Caco-2 (cell line): Measurements from ENCODE around the gene MCTP1. TPM values are rescaled to one million over a fixed set of nuclear protein-coding genes. Genes with fewer than 3 reads are reported as not detected.

Experiments
- BruUV-seq: library from RNA; stranded (reverse); fragments of 400-500 nt; replicated peaks from 2 replicates; lab custom pipeline; 2021; lab: Mats Ljungman, UMichigan
- CTCF ChIA-PET: fragments of 300-600 bp; sonication (Branson Sonifier 250); formaldehyde crosslinking; loops from one replicate; lab custom pipeline; 2022; ENCODE audit warnings: antibody characterized with exemption; lab: Charles Lee
- POLR2A ChIA-PET: fragments of 300-600 bp; sonication (Branson Sonifier 250); formaldehyde crosslinking; loops from one replicate; lab custom pipeline; 2022; ENCODE audit warnings: antibody characterized with exemption; lab: Charles Lee
- DNase-seq, 2 experiments: peaks; one replicate each; pipeline versions ENCODE4 v3.0.0 to v3.0.0-alpha.2; 2020 to 2022
- H3K27me3 ChIP-seq: replicated peaks from 2 replicates; pipeline ENCODE4 v1.6.0; 2011; ENCODE audit warnings: low read length; ENCODE audit not compliant: control insufficient read depth, insufficient read depth
- H3K36me3 ChIP-seq: 2 replicates; pipeline ENCODE4 v1.5.1; 2011; ENCODE audit warnings: low read length; ENCODE audit not compliant: control insufficient read depth, insufficient read depth
- H3K4me1 ChIP-seq: fragments of 250-450 bp; sonication (Bioruptor Pico); 2 replicates; pipeline ENCODE4 v1.5.1; 2020; ENCODE audit warnings: mild to moderate bottlenecking
- H3K4me3 ChIP-seq: 2 replicates; pipeline ENCODE4 v1.5.1; 2011; ENCODE audit warnings: low read depth, mild to moderate bottlenecking, control low read depth, low read length
- H3K9me3 ChIP-seq: fragments of 250-450 bp; sonication (Bioruptor Pico); 2 replicates; pipeline ENCODE4 v1.5.1; 2020; ENCODE audit warnings: mild to moderate bottlenecking, moderate library complexity
- H3K27ac Mint-ChIP-seq: one replicate; pipeline ENCODE4 v1.8.0; 2022; ENCODE audit warnings: mixed read lengths; ENCODE audit not compliant: unreplicated experiment
- H3K27me3 Mint-ChIP-seq: one replicate; pipeline ENCODE4 v1.8.0; 2022; ENCODE audit warnings: mixed read lengths; ENCODE audit not compliant: insufficient read depth, unreplicated experiment
- H3K36me3 Mint-ChIP-seq: one replicate; pipeline ENCODE4 v1.8.0; 2022; ENCODE audit warnings: mild to moderate bottlenecking, mixed read lengths; ENCODE audit not compliant: insufficient read depth, unreplicated experiment
- H3K4me1 Mint-ChIP-seq: one replicate; pipeline ENCODE4 v1.8.0; 2022; ENCODE audit warnings: low read depth, mixed read lengths; ENCODE audit not compliant: unreplicated experiment
- H3K4me3 Mint-ChIP-seq: one replicate; pipeline ENCODE4 v1.8.0; 2022; ENCODE audit warnings: mild to moderate bottlenecking, moderate library complexity, mixed read lengths; ENCODE audit not compliant: unreplicated experiment
- H3K9me3 Mint-ChIP-seq: one replicate; pipeline ENCODE4 v1.8.0; 2022; ENCODE audit warnings: mixed read lengths; ENCODE audit not compliant: unreplicated experiment
- CTCF ChIP-seq, 2 experiments: fragments of 200-600 bp in 1 of 2; IDR thresholded peaks; 1 replicate in 1 of 2; 2 replicates in 1 of 2; pipeline versions ENCODE4 v1.5.1 to v1.8.0; 2011 to 2022; ENCODE audit warnings: antibody characterized with exemption in 1 of 2, control low read depth in 1 of 2, inconsistent platforms in 1 of 2, low read depth in 1 of 2, low read length in 1 of 2, mild to moderate bottlenecking in 1 of 2, moderate library complexity in 1 of 2; ENCODE audit not compliant: insufficient read depth in 1 of 2, severe bottlenecking in 1 of 2, unreplicated experiment in 1 of 2
- intact Hi-C: fragments of 100-400 bp; cut with micrococcal nuclease; formaldehyde crosslinking; loops from one replicate; pipeline ENCODE4 v1.10.0; 2022; ENCODE audit not compliant: unreplicated experiment
- total RNA-seq: library from RNA; stranded (reverse); gene quantifications from 2 replicates; pipeline ENCODE4 v1.2.3, GENCODE V29; 2022

MCTP1 gene
- total RNA-seq, 1 experiment from 2014 or later: 3.2 TPM

GRCh38 chr5:94945656-94946055 lies 339.2 kb downstream of the MCTP1 start:
- Mint-ChIP-seq H3K27me3 (peaks cover 2% of the 10 kb centered on the region), H3K9me3 (no peaks in the 10 kb centered on the region)

GRCh38 chr5:94944160-94944559 lies 340.7 kb downstream of the MCTP1 start:
- CTCF ChIA-PET: no interaction called here

More at GRCh38 chr5:94945656-94946055, 339.2 kb downstream of the MCTP1 start:
- Mint-ChIP-seq H3K4me1 (no peaks in the 10 kb centered on the region), H3K4me3 (no peak overlapping the region), H3K36me3 (no peaks in the 10 kb centered on the region), H3K27ac (no peak overlapping the region)
- H3K9me3 ChIP-seq: no peaks in the 10 kb centered on the region
- intact Hi-C loops: no loop called here
- ChIA-PET POLR2A (no interaction called here), CTCF (no interaction called here)
- H3K4me3 ChIP-seq: no peak overlapping the region
- no peaks in the 10 kb centered on the region for H3K4me1 ChIP-seq
- BruUV-seq: no TSS peak
- DNase-seq: no peak
- H3K36me3 ChIP-seq: no peaks in the 10 kb centered on the region
- no peaks in the 10 kb centered on the region for H3K27me3 ChIP-seq
- no peak for TF ChIP-seq CTCF (IDR thresholded peaks at IDR 0.05; ENCODE audit: insufficient read depth in 1 of 2, low read depth in 1 of 2, low read length in 1 of 2, severe bottlenecking in 1 of 2, unreplicated experiment in 1 of 2)

GRCh38 chr5:94941122-94941755 lies 343.7 kb downstream of the MCTP1 start:
- Mint-ChIP-seq H3K27ac (no peak overlapping the region), H3K9me3 (no peaks in the 10 kb centered on the region), H3K27me3 (peaks cover 6% of the 10 kb centered on the region), H3K4me3 (no peak overlapping the region), H3K36me3 (no peaks in the 10 kb centered on the region), H3K4me1 (no peaks in the 10 kb centered on the region)
- no peak for TF ChIP-seq CTCF (IDR thresholded peaks at IDR 0.05; ENCODE audit: insufficient read depth in 1 of 2, low read depth in 1 of 2, low read length in 1 of 2, severe bottlenecking in 1 of 2, unreplicated experiment in 1 of 2)
- Histone ChIP-seq H3K9me3 (no peaks in the 10 kb centered on the region), H3K4me3 (no peak overlapping the region), H3K27me3 (no peaks in the 10 kb centered on the region), H3K4me1 (no peaks in the 10 kb centered on the region), H3K36me3 (no peaks in the 10 kb centered on the region)
- intact Hi-C loops: no loop called here
- CTCF ChIA-PET: no interaction called here
- POLR2A ChIA-PET: no interaction called here
- no peak for DNase-seq
- BruUV-seq: no TSS peak

More at GRCh38 chr5:94944160-94944559, 340.7 kb downstream of the MCTP1 start:
- no peak overlapping the region for H3K4me3 Mint-ChIP-seq
- BruUV-seq: no TSS peak
- peaks cover 2% of the 10 kb centered on the region for H3K27me3 Mint-ChIP-seq
- DNase-seq: no peak
- no peaks in the 10 kb centered on the region for H3K9me3 Mint-ChIP-seq
- H3K36me3 Mint-ChIP-seq: no peaks in the 10 kb centered on the region
- TF ChIP-seq CTCF (IDR thresholded peaks at IDR 0.05; ENCODE audit: insufficient read depth in 1 of 2, low read depth in 1 of 2, low read length in 1 of 2, severe bottlenecking in 1 of 2, unreplicated experiment in 1 of 2): no peak
- POLR2A ChIA-PET: no interaction called here
- H3K9me3 ChIP-seq: no peaks in the 10 kb centered on the region
- no peak overlapping the region for H3K27ac Mint-ChIP-seq
- H3K27me3 ChIP-seq: no peaks in the 10 kb centered on the region
- H3K4me1 Mint-ChIP-seq: no peaks in the 10 kb centered on the region
- no peak overlapping the region for H3K4me3 ChIP-seq
- H3K4me1 ChIP-seq: no peaks in the 10 kb centered on the region
- intact Hi-C loops: no loop called here
- H3K36me3 ChIP-seq: no peaks in the 10 kb centered on the region
